ENCODE data around the gene DOCK2.
"Not testable (repeated sequence)": the region's sequence is repeated elsewhere in the genome, so short reads cannot be mapped to it uniquely, and the experiment has no call there.

The DOCK2 gene

DNA sequence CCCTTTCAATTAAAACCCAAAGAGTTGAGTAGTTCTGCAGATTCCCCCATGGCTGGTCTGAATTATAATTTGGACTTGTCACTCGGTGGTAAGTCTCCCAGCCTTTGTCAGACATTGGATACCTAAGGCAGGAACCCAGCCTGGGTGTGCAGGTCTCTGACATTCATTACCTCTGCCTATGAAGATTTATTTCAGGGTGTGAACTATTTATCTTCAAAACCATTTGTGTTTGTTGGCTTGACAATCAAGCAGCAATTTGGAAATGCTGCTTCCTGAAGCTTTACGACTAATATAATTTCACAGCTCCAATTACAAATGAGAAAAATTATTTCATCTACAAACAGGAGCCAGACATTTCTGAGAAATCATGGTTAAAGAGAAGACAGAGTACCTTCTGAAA lies 160.5 kb downstream of the DOCK2 start:
- DNase-seq, result no peak

DNA sequence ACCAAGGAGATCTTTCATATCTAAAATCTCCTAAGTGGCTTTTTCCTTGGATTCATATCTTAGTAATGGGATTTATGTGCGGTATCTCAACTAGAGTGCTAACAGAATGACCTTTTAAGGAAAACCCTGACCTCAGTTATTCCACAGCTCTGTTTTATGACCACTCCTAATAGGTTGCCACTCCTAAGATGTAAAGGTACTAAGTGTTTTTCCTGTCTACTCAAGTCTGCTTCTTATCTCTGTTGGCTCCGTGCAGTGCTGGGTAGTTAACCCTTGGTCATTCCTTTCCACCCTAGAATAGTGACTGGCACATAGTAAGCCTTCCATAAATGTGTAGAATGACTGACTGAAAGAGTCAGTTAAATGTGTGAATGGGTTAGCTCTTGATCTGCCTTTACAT lies 161.4 kb downstream of the DOCK2 start:
- DNase-seq, result no peak

DNA sequence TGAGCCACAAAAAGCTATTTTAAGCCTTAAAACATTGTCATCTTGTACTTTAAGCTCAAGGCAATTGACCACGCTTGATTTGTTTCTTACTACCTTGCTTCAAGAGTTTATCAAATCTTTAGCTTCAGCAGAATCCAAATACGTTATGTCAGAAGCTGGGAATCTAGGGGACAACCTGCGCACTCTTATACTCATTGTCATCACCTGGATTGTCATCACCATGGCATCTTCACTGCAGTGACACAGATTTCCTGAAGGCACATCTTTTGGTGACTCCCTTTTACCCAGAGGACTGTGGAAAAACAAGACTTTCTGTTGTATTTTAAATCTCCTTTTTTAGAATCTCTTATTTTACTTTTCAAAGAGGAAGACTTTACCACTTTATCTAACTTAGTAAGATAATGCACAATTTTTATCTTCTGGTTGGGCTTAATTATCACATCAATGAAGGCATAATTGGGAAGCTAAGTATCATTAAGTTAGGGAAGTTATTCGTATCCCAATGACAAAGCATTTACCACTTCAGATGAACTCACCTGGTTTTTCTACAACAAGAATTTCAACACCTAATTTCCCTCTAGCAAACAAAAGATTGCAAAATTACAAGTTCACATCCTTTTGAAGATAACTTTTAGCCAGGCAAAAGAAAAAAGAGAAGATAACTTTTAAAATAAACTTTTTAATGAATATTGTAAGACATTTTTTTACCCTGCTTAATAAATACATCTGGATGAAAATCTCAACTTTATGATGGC lies 162.0 kb downstream of the DOCK2 start:
- DNase-seq, result no peak

DNA sequence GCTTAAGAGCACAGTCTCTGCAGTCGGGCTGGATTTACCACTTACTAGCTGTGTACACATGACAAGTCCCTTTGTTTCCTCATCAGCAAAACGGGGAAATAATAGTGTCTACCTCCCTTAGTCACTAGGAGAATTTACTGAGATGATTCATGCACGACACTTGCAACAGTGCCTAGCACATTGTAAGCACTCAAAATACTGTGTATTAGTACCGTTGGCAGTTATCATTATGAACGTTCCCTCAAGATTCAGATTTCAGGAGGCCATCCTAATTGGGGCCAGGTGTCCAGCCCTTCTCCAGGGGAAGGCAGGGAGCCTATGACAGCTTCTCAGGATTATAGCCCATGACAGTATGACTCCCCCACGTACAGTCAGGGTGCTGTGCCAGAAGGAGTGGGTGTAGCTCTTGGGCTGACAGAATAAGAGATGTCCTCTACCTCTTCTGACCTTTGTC lies 164.3 kb downstream of the DOCK2 start:
- no peak for DNase-seq

DNA sequence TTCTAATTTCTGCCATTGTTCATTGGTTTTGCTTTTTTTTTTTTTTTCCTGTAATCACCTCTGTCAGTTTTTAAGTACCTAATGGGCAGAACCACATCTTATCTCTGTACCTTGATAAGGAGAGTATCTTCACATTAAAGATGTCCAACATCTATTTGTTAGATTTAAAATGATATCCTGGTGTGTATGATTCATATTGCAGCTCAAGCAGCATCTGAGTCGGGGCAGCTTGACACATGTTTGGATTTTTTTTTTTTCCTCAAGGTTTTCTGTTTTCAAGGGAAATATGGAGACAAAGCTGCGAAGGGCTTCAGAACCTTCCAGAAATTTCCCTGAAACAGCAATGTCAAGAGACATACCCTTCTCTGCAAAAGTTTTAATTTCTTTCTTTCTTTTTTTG lies 164.7 kb downstream of the DOCK2 start:
- DNase-seq, result no peak

DNA sequence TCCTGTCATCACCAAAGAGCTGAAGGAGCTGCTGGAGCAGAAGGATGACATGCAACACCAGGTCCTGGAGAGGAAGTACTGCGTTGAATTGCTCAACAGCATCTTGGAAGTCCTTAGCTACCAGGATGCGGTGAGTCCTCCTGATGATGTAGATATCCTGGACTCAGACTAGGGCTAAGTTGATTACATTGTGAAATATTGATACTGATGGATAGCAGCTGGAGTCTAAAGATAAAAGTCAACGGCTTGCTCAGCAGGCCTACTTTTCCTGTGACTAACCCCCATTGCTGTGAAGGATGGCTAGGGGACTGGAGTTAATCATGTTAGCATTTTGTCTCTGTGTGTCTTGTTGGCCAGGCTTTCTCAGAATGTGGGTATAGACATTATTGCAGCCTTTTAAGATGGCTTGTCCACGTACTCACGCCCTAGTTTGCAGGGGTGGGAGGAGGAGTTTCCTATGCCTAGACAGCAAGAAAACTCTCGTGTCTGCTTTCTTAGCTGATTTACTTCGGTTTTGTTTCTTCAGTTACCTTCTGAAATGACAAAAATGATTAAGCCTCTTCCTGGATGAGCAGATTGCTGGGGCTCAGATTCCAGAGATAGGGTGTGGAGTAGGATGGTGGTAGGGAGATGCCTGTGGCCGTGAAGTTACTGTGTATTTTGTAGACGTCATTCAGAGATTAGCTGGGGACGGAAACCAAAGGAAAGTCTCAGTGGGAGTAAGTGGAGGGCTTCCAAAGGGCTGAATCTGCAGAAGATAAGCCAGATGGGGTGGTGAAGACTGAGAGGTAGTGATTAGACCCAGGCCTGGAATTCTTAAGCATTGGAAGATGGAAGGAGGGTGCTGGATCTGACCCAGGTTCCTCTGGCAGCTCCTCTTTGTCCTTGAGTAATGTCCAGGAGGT lies 166.3 kb downstream of the DOCK2 start:
- no peak for DNase-seq

DNA sequence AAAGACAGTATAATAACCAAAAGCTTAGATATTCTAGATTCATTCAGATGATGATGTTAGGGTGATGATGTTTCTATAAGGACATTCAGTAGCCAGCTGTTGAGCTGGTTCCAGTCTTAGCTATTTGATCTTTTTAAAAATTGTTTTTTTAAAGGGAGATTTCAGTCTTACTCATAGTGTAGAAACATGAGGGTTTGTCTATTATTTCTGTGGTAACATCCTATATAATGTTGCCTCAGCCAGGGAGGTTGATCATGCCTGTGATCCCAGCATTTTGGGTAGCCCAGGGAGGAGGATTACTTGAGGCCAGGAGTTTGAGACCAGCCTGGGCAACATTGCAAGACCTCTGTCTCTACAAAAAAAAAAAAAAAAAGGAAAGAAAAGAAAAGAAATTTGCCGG lies 167.8 kb downstream of the DOCK2 start:
- DNase-seq, result no peak

DNA sequence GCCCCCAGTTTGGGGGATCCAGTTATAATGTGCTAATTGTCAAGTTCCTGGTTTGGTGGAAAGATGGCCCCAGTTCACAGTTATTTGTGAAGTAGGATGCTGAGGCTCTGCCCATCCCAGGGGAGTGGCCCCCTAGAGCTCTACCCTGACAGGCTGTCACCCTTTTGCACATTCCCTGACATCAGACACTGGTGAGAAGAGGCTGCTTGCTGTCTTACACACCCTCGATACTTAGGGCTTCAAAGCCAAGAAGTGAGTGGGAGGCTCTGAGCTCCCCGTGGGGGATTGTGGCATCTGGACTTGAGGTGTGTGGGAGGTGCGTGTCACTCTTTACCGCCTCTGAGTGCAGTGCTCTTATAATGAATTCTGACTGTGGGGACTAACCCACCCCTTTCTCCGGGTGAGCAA lies 168.5 kb downstream of the DOCK2 start:
- peak; percentile 17 for DNase-seq

DNA sequence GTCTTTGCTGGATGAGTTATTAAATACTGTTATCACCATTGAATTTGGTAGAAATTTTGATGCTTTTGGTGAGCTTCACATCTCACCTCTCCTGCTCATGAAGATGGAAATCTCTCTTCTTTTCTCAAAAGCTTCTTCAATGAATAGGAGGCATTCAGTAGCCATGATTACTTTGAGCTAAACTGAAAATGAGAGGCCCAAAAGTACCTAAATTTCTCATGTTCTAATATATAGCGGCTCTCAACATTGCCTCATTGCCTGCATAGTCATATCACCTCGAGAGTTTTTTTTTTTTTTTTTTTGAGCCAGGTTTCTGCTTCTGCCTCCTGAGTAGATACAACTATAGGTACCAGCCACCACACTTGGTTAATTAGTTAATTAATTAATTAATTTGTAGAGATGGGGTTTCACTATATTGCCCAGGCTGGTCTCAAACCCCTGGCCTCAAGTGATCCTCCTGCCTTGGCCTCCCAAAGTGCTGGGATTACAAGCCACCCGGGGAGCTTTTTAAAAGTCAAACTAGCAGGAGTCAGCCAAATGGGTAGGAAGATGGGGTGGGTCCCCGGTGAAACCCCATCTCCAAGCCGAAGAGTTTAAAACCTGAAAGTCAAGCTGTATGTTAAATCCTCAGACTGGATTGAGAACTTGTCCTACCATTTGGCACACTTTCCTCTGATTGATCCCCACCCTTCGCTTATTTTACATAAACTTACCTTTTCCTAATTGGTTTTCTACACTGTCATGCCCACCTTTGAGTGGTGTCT lies 169.0 kb downstream of the DOCK2 start:
- DNase-seq, result no peak

DNA sequence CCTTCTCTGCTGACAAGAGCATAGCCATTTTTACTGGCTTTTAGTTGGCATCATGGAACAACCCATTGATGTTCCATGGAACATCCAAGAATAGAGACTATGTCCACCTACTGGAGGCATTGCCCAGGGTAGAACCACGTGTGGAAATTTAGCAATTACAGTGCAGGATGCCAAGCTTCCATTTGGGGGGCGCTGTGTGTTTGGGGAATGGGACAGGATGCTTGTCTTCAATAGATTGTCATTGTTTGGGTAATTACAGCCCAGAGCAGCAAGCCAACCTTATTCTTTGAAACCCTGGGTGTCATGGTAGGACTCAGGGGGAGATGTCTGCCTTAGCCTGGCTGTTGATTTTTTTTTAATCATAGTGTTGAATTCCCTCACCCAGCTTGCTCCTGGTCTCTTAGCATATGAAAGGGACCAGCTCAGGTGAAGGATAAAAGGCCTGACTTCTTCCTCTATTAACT lies 171.1 kb downstream of the DOCK2 start:
- no peak for DNase-seq

DNA sequence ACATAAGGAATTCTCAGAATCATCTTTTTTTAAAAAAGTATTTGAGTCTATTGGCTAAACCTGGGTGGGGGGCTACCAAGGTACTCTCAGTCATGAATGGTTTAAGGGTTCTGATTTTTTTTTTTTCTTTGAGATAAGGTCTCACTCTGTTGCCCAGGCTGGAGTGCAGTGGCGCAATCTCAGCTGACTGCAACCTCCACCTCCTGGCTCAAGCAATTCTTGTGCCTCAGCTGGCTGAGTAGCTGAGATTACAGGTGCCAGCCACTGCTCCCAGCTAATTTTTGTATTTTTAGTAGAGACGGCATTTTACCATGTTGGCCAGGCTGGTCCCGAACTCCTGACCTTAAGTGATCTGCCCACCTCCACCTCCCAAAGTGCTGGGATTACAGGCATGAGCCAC lies 171.8 kb downstream of the DOCK2 start:
- DNase-seq, result not testable (repeated sequence)

DNA sequence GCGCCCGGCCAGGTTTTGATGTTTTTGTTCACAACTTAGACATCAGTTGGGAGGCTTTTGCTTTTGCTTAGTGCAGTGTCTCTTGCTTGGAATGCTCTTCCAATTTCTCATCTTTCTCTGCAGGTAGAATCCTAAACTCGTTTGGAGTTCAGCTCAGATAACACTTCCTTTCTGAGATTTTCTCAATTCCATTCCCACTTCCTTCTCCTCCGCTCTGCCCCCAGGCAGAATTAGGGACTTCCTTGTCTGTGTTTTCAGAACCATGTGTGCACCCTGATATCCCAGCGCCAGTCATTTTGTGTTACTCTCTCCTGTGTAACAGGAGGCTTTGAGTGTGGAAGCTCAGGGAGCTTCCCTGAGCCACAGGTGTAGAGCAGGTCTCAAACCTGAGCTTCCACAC lies 172.2 kb downstream of the DOCK2 start:
- no peak for DNase-seq

DNA sequence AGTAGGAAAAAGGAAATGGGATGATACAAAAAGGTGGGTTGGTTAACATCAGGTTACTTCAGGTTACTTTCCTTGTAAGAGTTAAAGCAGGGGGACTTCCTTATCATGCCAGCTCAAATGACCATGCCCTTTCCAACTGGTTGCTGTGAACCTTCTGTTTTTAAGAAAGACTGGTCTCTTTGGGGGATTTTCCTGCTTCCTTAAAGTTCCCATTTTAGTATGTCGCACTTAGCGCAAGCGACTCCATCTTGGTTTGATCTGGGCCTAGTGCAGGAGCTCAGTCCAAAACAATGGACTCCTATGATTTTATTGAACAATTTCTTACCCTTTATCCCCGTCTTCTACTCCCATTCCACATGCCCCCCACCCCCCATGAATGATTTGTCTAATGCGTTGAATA lies 173.4 kb downstream of the DOCK2 start:
- DNase-seq, result no peak

DNA sequence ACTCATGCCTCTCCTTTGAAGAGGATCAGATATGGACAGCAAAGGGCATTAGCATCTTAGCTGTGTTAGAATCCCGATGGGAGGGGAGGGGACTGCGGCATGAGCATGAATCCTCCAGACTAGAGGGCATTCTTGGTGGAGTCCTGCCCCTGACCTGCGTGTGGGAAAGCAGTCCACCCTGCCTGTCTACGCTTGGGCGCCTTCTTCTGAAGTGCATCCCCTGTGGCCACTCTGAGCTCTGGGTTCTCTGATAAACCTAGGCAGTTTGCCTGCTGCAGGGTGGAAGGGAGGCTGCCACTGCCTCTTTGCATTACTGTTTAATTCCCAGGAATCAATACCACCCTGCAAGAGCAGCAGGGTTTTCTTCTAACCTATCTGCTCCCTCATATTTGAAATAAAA lies 173.9 kb downstream of the DOCK2 start:
- no peak for DNase-seq

DNA sequence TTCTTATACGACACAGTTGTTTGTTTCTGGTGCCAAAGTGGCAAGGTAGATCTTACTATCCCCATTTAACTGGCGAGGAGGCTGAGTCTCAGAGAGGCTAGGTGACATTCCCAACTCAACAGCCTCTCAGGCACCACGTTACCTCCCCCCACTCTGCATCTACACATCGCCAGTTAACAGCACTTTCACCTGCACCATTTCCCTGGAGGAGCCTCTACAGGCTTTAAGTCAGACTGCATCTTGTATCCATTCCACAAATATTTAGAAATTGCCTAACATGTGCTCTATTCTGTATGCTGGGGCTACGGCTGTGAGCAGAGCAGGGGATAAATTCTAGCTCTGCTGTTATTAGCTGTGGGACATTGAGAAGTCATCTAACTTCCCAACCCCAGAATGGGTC lies 174.6 kb downstream of the DOCK2 start:
- DNase-seq, result no peak

DNA sequence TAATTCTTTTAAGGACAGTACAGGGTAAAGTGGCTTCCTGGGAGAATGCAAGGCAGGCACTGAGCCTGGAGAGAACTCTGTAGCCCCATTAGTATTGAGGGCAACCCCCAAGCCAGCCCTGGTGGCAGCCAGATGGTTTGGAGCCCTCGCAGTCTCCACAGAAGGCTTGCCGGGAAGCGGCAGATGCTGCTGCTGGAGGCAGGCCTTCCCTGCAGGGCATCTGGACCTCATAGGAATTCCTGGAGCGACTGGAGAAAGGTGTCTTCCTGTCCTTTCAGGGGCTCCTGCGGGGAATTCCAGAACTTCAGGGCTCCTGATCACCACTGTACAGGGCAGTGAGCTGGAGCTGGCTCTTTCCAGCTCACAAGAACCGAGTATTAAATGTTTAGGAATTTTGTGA lies 175.7 kb downstream of the DOCK2 start:
- no peak for DNase-seq

DNA sequence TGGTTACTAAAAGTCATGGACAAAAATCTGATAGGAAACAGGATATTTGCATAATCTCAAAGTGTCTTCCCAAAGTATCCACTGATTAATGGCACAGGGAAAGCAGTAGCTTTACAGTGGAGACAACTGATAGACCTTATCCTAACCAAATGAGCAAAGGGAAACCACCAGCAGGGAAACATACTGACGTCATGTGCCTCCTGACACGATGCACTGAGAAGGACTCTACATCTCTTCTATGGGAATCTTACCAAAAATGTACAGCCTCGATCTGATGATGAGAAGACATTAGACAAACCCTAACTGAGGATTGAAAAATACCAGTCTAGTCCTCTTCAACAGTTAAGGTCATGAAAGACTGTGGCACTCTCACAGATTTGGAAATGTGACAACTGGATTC lies 177.0 kb downstream of the DOCK2 start:
- DNase-seq, result no peak

DNA sequence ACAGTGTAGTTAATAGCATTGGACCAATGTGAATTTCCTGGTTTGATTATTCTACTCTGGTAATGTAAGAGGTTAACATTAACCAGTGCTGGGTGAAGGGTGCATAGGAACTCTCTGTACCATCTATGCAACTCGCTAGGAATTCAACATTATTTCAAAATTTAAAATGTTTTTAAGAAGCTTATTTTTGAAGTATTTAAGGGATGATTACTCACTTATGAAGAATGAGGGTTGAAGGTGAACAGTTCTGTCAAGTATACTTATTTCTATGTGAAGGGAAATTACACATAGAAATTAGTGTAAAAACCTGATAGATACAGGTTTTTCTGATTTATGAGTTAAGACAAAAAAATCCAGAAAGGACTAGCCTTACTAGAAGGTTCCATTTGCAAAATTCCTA lies 177.4 kb downstream of the DOCK2 start:
- no peak for DNase-seq

DNA sequence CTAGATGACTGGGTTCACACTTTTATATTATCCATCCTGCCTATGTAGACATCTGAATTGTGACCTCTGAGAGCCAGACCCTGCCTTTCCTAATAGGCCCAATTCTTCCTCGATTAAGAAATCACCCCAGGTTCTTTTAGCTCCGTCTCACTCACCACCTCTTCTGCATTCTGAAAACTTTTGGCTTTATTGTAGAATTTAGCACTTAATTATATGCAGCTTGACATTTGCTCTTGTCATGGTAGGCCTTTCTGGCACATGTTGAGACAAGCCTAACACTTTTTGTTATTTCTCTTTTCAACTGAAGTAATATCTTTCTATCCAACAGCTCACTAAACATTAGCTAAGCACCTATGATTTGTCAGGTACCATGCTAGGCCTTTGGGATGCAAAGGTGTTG lies 180.0 kb downstream of the DOCK2 start:
- no peak for DNase-seq

DNA sequence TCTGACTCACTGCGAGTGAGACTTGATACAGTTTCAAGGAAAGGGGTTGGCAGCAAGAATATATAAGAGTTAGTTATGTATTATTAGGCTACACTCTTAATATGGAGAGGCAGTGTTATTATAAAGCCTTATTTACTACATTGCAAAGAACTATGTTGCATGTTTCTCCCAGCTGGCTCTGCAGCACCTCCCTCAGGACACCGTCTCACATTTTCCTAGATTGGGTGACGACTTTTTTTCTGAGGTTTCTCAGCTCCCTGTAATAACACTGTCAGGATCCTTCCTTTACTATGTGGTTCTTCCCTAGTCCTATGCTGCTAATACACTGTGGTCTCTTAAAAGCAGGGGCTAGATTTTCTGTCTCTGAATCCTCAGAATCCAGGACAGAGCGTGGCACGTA lies 189.5 kb downstream of the DOCK2 start:
- no peak for DNase-seq

DNA sequence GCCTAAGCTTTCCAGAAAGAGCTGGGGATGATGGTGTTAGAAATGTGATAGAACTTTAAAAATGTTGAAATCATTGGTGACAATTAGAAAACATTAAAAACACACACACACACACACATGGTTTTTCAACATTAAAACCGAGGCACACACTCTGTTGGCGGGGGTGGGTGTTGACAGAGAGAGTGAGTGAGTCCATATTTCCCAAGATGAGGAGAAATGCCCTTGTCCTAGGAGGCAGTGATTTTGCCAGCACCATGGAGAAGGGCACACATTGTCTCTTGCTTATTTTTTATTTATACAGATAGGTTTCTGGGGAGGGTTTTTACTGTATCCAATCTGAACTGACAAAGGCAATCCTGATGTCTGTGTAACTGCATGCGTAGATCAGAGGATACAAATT lies 190.7 kb downstream of the DOCK2 start:
- DNase-seq, result no peak

DNA sequence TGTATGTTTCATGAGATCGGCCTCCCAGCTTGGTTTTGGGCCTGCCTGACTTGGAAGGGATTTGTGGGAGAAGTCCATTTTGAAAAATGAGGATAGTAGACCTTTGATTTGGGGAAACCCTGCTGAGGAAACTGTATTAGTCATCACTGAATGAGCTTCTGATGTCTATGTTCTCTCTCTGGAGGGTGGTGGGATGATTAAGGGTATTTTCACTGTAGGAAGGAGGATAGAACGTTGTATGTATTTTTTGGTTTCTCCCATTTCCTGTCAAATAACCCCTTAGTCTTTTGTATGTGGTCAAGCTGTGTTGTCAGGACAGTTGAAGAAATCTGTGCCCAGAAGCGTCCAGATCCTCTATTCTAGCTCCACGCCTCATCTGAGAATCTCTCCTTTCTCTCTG lies 191.3 kb downstream of the DOCK2 start:
- no peak for DNase-seq

DNA sequence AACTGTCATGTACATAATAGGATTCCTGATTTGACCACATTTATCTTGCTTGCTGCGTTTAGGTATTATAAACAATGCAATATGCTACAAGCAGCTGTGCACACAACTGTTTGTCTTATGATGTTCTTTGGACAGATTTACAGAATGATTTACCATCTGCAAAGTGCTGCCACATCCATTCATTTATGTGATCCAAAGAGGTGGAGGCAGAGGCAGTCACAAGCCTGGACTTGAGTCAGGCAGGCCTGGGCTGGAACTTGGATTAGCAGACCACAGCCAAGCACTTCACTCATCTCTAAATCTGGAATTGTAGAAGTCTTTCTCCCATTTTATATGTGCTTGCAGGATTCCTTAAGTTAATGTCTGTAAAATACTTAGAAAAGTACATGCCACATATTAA lies 194.3 kb downstream of the DOCK2 start:
- DNase-seq, result peak; percentile 83

Measured in NCI-H2171 treated with DMSO at 0.1 percent for 48 hours (cell line).